PC-3 (cell line): Measurements from ENCODE around the gene PPM1G.

Source experiments
- EZH2 ChIP-seq: fragments of 300-600 bp; sonication (generic); IDR thresholded peaks from one replicate; pipeline ENCODE4 v1.6.1; 2017; ENCODE audit warnings: antibody characterized with exemption, mild to moderate bottlenecking, low read length; ENCODE audit not compliant: unreplicated experiment
- TF ChIP-seq, protein P1 (sequence below): fragments of 300-600 bp; sonication (generic); conservative IDR thresholded peaks from 2 replicates; pipeline ENCODE4 v1.5.1; 2017; ENCODE audit warnings: antibody characterized with exemption, low read depth, mild to moderate bottlenecking, low read length

GRCh38 chr2:27431395-27431794, 22.0 kb upstream of the PPM1G start:
- TF ChIP-seq, protein P1, sequence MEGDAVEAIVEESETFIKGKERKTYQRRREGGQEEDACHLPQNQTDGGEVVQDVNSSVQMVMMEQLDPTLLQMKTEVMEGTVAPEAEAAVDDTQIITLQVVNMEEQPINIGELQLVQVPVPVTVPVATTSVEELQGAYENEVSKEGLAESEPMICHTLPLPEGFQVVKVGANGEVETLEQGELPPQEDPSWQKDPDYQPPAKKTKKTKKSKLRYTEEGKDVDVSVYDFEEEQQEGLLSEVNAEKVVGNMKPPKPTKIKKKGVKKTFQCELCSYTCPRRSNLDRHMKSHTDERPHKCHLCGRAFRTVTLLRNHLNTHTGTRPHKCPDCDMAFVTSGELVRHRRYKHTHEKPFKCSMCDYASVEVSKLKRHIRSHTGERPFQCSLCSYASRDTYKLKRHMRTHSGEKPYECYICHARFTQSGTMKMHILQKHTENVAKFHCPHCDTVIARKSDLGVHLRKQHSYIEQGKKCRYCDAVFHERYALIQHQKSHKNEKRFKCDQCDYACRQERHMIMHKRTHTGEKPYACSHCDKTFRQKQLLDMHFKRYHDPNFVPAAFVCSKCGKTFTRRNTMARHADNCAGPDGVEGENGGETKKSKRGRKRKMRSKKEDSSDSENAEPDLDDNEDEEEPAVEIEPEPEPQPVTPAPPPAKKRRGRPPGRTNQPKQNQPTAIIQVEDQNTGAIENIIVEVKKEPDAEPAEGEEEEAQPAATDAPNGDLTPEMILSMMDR, result no peak
- no peak for TF ChIP-seq EZH2
